Muscle of arm (tissue), 12 donors: ENCODE data around the gene TLR5. TPM values are rescaled to one million over a fixed set of nuclear protein-coding genes. Genes with fewer than 3 reads are reported as not detected.

Experiments used
- DNase-seq: peaks from one replicate; pipeline ENCODE4 v3.0.0-alpha.2; 2013
- polyA plus RNA-seq, 12 donors: library from polyadenylated mRNA; unstranded; fragments of 120-200 nt; gene quantifications; one replicate each; pipeline ENCODE4 v1.2.1, GENCODE V29; 2013; ENCODE audit not compliant: insufficient read length in 12 of 12

The TLR5 gene
- polyA plus RNA-seq, 12 donors, result 4.8 to 7.0 (median 5.2) TPM; not detected in 2

- DNase-seq, result no peak
Observed at GRCh38 chr1:223153177-223154119, 10.4 kb upstream of the TLR5 start.

GRCh38 chr1:223152399-223152798 is 9.4 kb upstream of the TLR5 start:
- DNase-seq, result no peak

GRCh38 chr1:223150443-223150842 is 7.4 kb upstream of the TLR5 start:
- no peak for DNase-seq

GRCh38 chr1:223147873-223148272 is 4.8 kb upstream of the TLR5 start:
- DNase-seq, result no peak

GRCh38 chr1:223147409-223147808 is 4.4 kb upstream of the TLR5 start:
- no peak for DNase-seq

- DNase-seq, result no peak
Observed at GRCh38 chr1:223146745-223147144, 3.7 kb upstream of the TLR5 start.

GRCh38 chr1:223144914-223145313 is 1.9 kb upstream of the TLR5 start:
- no peak for DNase-seq

GRCh38 chr1:223144431-223144830 is 1.4 kb upstream of the TLR5 start:
- DNase-seq, result no peak

GRCh38 chr1:223143537-223144248 is 645 bp upstream of the TLR5 start:
- DNase-seq, result no peak

GRCh38 chr1:223142269-223142668 is 779 bp downstream of the TLR5 start:
- no peak for DNase-seq

- no peak for DNase-seq
Observed at GRCh38 chr1:223140611-223141405, 2.2 kb downstream of the TLR5 start.

GRCh38 chr1:223137455-223138085 is 5.5 kb downstream of the TLR5 start:
- no peak for DNase-seq

- no peak for DNase-seq
Observed at GRCh38 chr1:223136086-223136485, 7.0 kb downstream of the TLR5 start.

- DNase-seq, result no peak
Observed at GRCh38 chr1:223135176-223135942, 7.7 kb downstream of the TLR5 start.

- DNase-seq, result peak; percentile 88
Observed at GRCh38 chr1:223133824-223134435, 9.1 kb downstream of the TLR5 start.

- DNase-seq, result no peak
Observed at GRCh38 chr1:223133306-223133823, 9.7 kb downstream of the TLR5 start.

- no peak for DNase-seq
Observed at GRCh38 chr1:223129229-223129901, 13.7 kb downstream of the TLR5 start.

GRCh38 chr1:223126741-223127140 is 16.3 kb downstream of the TLR5 start:
- DNase-seq, result no peak

- DNase-seq, result no peak
Observed at GRCh38 chr1:223125766-223126165, 17.3 kb downstream of the TLR5 start.
